IMR-90 (cell line): ENCODE results near the gene CXADR.

Experiments
- CEBPB ChIP-seq: IDR thresholded peaks from 2 replicates; pipeline ENCODE4 v1.6.1; 2012; ENCODE audit warnings: low read depth, low read length, improper control_type of control experiment
- CHD1 ChIP-seq: IDR thresholded peaks from 2 replicates; pipeline ENCODE4 v1.6.1; 2012; ENCODE audit warnings: low read depth, low read length, improper control_type of control experiment
- CTCF ChIP-seq: conservative IDR thresholded peaks from 2 replicates; pipeline ENCODE4 v1.5.1; 2012; ENCODE audit warnings: mild to moderate bottlenecking, low read depth, low read length, improper control_type of control experiment
- MAFK ChIP-seq: IDR thresholded peaks from 2 replicates; pipeline ENCODE4 v1.6.1; 2012; ENCODE audit warnings: low read depth, low read length, improper control_type of control experiment
- MAZ ChIP-seq: IDR thresholded peaks from 2 replicates; pipeline ENCODE4 v1.6.1; 2012; ENCODE audit warnings: low read depth, mild to moderate bottlenecking, low read length, improper control_type of control experiment, moderate library complexity, borderline replicate concordance
- MXI1 ChIP-seq: IDR thresholded peaks from 2 replicates; pipeline ENCODE4 v1.6.1; 2012; ENCODE audit warnings: low read depth, mild to moderate bottlenecking, low read length, moderate library complexity, borderline replicate concordance
- NFE2L2 ChIP-seq: fragments of 150-350 bp; IDR thresholded peaks from 2 replicates; pipeline ENCODE4 v1.6.1; 2016; ENCODE audit warnings: low read depth, mild to moderate bottlenecking, low read length
- POLR2A ChIP-seq: IDR thresholded peaks from 2 replicates; pipeline ENCODE4 v1.6.1; 2012; ENCODE audit warnings: mild to moderate bottlenecking, low read depth, low read length
- RAD21 ChIP-seq: IDR thresholded peaks from 2 replicates; pipeline ENCODE4 v1.6.1; 2012; ENCODE audit warnings: low read length, improper control_type of control experiment
- RFX5 ChIP-seq: IDR thresholded peaks from 2 replicates; pipeline ENCODE4 v1.8.0; 2012; ENCODE audit warnings: low read depth, mild to moderate bottlenecking, low read length, moderate library complexity
- SMC3 ChIP-seq: fragments of 150-350 bp; IDR thresholded peaks from 2 replicates; pipeline ENCODE4 v1.6.1; 2016; ENCODE audit warnings: low read depth, mild to moderate bottlenecking, antibody characterized with exemption, low read length, moderate library complexity
- TF ChIP-seq, protein P1 (sequence below): fragments of 150-350 bp; IDR thresholded peaks from 2 replicates; pipeline ENCODE4 v1.6.1; 2017; ENCODE audit warnings: mild to moderate bottlenecking, antibody characterized with exemption, low read length, low read depth

GRCh38 chr21:17611414-17612022 is 98.7 kb downstream of the CXADR start:
- TF ChIP-seq CTCF: no peak
- TF ChIP-seq RAD21: no peak
- peak; percentile 77 for TF ChIP-seq POLR2A
- no peak for TF ChIP-seq RFX5
- TF ChIP-seq MAZ: no peak
- TF ChIP-seq SMC3: no peak
- TF ChIP-seq, protein P1, sequence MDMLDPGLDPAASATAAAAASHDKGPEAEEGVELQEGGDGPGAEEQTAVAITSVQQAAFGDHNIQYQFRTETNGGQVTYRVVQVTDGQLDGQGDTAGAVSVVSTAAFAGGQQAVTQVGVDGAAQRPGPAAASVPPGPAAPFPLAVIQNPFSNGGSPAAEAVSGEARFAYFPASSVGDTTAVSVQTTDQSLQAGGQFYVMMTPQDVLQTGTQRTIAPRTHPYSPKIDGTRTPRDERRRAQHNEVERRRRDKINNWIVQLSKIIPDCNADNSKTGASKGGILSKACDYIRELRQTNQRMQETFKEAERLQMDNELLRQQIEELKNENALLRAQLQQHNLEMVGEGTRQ: no peak
- TF ChIP-seq CHD1: no peak
- no peak for TF ChIP-seq NFE2L2
- TF ChIP-seq MAFK: no peak
- TF ChIP-seq MXI1: no peak
- no peak; the same call in 1 of the 2 replicates for TF ChIP-seq CEBPB
